GM12878 (cell line): ENCODE results near the gene CRYZL1. TPM values are rescaled to one million over a fixed set of nuclear protein-coding genes. Genes with fewer than 3 reads are reported as not detected.

ENCODE experiments used
- ATAC-seq: fragments of 200-7000 bp; cut with Tn5 transposase; 3 replicates; pipeline ENCODE4 v1.9.1; 2020; ENCODE audit warnings: mild to moderate bottlenecking, moderate library complexity
- BruUV-seq: library from RNA; stranded (reverse); fragments of 400-500 nt; replicated peaks from 2 replicates; lab custom pipeline; 2021; lab: Mats Ljungman, UMichigan
- CTCF ChIA-PET: fragments of 300-600 bp; sonication (Branson Sonifier 250); formaldehyde crosslinking; extraction: SDS; loops from one replicate; lab custom pipeline; 2021; ENCODE audit warnings: inconsistent platforms; lab: Yijun Ruan, JAX
- POLR2A ChIA-PET: fragments of 350-600 bp; formaldehyde crosslinking; extraction: SDS; loops from one replicate; lab custom pipeline; 2021; ENCODE audit warnings: inconsistent platforms; lab: Charles Lee
- RAD21 ChIA-PET: fragments of 300-600 bp; sonication (Branson Sonifier 250); formaldehyde crosslinking; loops from one replicate; lab custom pipeline; 2023; ENCODE audit warnings: antibody characterized with exemption; ENCODE audit not compliant: unreplicated experiment; lab: Charles Lee
- SMC1A ChIA-PET: fragments of 300-600 bp; sonication (Branson Sonifier 250); formaldehyde crosslinking; loops from one replicate; lab custom pipeline; 2023; ENCODE audit not compliant: unreplicated experiment, uncharacterized antibody; lab: Charles Lee
- DNase-seq: peaks from one replicate; pipeline ENCODE4 v3.0.0-alpha.2; 2011; ENCODE audit warnings: low read depth, low spot score
- FAIRE-seq: peaks from 3 replicates; lab custom pipeline; 2011; peaks lifted over from hg19 to GRCh38; lab: Jason Lieb, UNC
- H2AFZ ChIP-seq: 2 replicates; pipeline ENCODE4 v1.6.0; 2011; ENCODE audit warnings: low read depth, low read length, control low read depth; ENCODE audit not compliant: control insufficient read depth
- H3K27ac ChIP-seq: 2 replicates; pipeline ENCODE4 v1.5.1; 2011; ENCODE audit warnings: control low read depth; ENCODE audit not compliant: control insufficient read depth, insufficient read depth
- H3K27me3 ChIP-seq, 2 experiments: replicated peaks in 1 of 2; 2 replicates each; pipeline versions ENCODE4 v1.6.0 to v1.6.1; 2011; ENCODE audit warnings: low read length in 1 of 2; ENCODE audit not compliant: control insufficient read depth in 2 of 2, insufficient read depth in 2 of 2
- H3K36me3 ChIP-seq, 2 experiments: 2 replicates each; pipeline ENCODE4 v1.5.1; 2011; ENCODE audit warnings: low read length in 1 of 2; ENCODE audit not compliant: control insufficient read depth in 2 of 2, insufficient read depth in 2 of 2
- H3K4me1 ChIP-seq: 2 replicates; pipeline ENCODE4 v1.6.1; 2011; ENCODE audit warnings: mild to moderate bottlenecking, low read length, moderate library complexity, mixed read lengths; ENCODE audit not compliant: control insufficient read depth, insufficient read depth
- H3K4me2 ChIP-seq: 2 replicates; pipeline ENCODE4 v1.6.0; 2011; ENCODE audit warnings: control low read depth; ENCODE audit not compliant: control insufficient read depth, insufficient read depth
- H3K4me3 ChIP-seq: fragments of 200-600 bp; sonication (generic); 2 replicates; pipeline ENCODE4 v1.5.1; 2016
- H3K79me2 ChIP-seq: 2 replicates; pipeline ENCODE4 v1.6.0; 2011; ENCODE audit warnings: low read length; ENCODE audit not compliant: control insufficient read depth, insufficient read depth
- H3K9ac ChIP-seq: 2 replicates; pipeline ENCODE4 v1.8.0; 2011; ENCODE audit warnings: low read length, control low read depth, mixed read lengths; ENCODE audit not compliant: control insufficient read depth, insufficient read depth
- H3K9me3 ChIP-seq: replicated peaks from 3 replicates; pipeline ENCODE4 v1.5.1; 2011; ENCODE audit warnings: mild to moderate bottlenecking, low read length; ENCODE audit not compliant: control insufficient read depth, insufficient read depth
- H4K20me1 ChIP-seq: 2 replicates; pipeline ENCODE4 v1.6.0; 2011; ENCODE audit not compliant: control insufficient read depth, insufficient read depth
- BMI1 ChIP-seq: fragments of 450-650 bp; IDR thresholded peaks from 2 replicates; pipeline ENCODE4 v1.6.1; 2016; ENCODE audit warnings: mild to moderate bottlenecking, moderate library complexity, borderline replicate concordance
- CREB1 ChIP-seq: IDR thresholded peaks from 2 replicates; pipeline ENCODE4 v1.6.1; 2012; ENCODE audit warnings: low read depth, mild to moderate bottlenecking, inconsistent platforms
- EGR1 ChIP-seq, 2 experiments: IDR thresholded peaks; 1 replicate in 1 of 2; 2 replicates in 1 of 2; pipeline ENCODE4 v1.6.1; 2011 to 2012; ENCODE audit warnings: low read depth in 2 of 2, low read length in 2 of 2, borderline replicate concordance in 1 of 2, mild to moderate bottlenecking in 1 of 2, moderate library complexity in 1 of 2
- EZH2 ChIP-seq: IDR thresholded peaks from 2 replicates; pipeline ENCODE4 v1.6.1; 2012; ENCODE audit warnings: low read depth, mild to moderate bottlenecking, control low read depth, inconsistent platforms, low read length, borderline replicate concordance; ENCODE audit not compliant: control insufficient read depth
- MEF2A ChIP-seq: IDR thresholded peaks from 2 replicates; pipeline ENCODE4 v1.6.1; 2011; ENCODE audit warnings: low read depth, mild to moderate bottlenecking, low read length, moderate library complexity; ENCODE audit not compliant: insufficient read depth
- MTA3 ChIP-seq: IDR thresholded peaks from 2 replicates; pipeline ENCODE4 v1.6.1; 2012; ENCODE audit warnings: low read length, inconsistent platforms, borderline replicate concordance
- NRF1 ChIP-seq: conservative IDR thresholded peaks from 2 replicates; pipeline ENCODE4 v1.6.1; 2011; ENCODE audit warnings: mild to moderate bottlenecking, low read depth, low read length, improper control_type of control experiment
- PAX8 ChIP-seq: fragments of 450-650 bp; IDR thresholded peaks from 2 replicates; pipeline ENCODE4 v1.6.1; 2017; ENCODE audit warnings: mild to moderate bottlenecking, moderate library complexity
- PRDM15 ChIP-seq: fragments of 450-650 bp; formaldehyde crosslinking; IDR thresholded peaks from 2 replicates; pipeline ENCODE4 v1.4.0; 2020; ENCODE audit warnings: mild to moderate bottlenecking, moderate library complexity
- ZBTB4 ChIP-seq: fragments of 450-650 bp; formaldehyde crosslinking; IDR thresholded peaks from 2 replicates; pipeline ENCODE4 v1.4.0; 2022; ENCODE audit warnings: mild to moderate bottlenecking, moderate library complexity
- WGBS: methylation state at CpG from one replicate; pipeline ENCODE4 v1.1.6; 2016; ENCODE audit warnings: low lambda C conversion rate; ENCODE audit not compliant: insufficient replicate concordance, insufficient coverage; ENCODE audit errors: missing lambda C conversion rate; 5-methylcytosine and 5-hydroxymethylcytosine counted together
- in situ Hi-C: fragments of 300-500 bp; cut with MboI; formaldehyde crosslinking; loops from 9 replicates; pipeline ENCODE4 v1.14.3; 2018; ENCODE audit warnings: mixed read lengths
- intact Hi-C: fragments of 100-400 bp; cut with micrococcal nuclease; formaldehyde crosslinking; loops from one replicate; pipeline ENCODE4 v1.14.2; 2022; ENCODE audit not compliant: unreplicated experiment
- polyA plus RNA-seq, 11 experiments: library from polyadenylated mRNA; depleted of rRNA in 4 of 11; unstranded in 6 of 11; stranded (reverse) in 5 of 11; fragments of >200 nt; fragmentation: Nextera tagmentation in 4 of 11; fragmentation: Illumina TruSeq in 1 of 11; extraction: Ambion mirVana in 4 of 11; extraction: Trizol in 1 of 11; gene quantifications; 1 replicate in 1 of 11; 2 replicates in 10 of 11; pipeline versions ENCODE4 v1.2.1 to v1.2.3, GENCODE V29; 2011 to 2016; ENCODE audit warnings: inconsistent platforms in 2 of 11, missing spikeins in 2 of 11, low read depth in 1 of 11
- total RNA-seq, 4 experiments: library from RNA; depleted of rRNA in 3 of 4; stranded (reverse); fragments of >200 nt in 3 of 4; fragmentation: Illumina TruSeq in 1 of 4; extraction: Trizol in 1 of 4; gene quantifications; 2 replicates each; pipeline versions ENCODE4 v1.2.1 to v1.2.3, GENCODE V29; 2013 to 2021
- TF ChIP-seq, protein P1 (sequence below): fragments of 450-650 bp; IDR thresholded peaks from 2 replicates; pipeline ENCODE4 v1.6.1; 2017; ENCODE audit warnings: mild to moderate bottlenecking, moderate library complexity

The CRYZL1 gene
- total and polyA plus RNA-seq, 10 of the 15 experiments (the other 5 are each of a cell fraction or from before 2014, with no cell fraction given): 14.3 to 72.4 (median 30.7) TPM

DNA sequence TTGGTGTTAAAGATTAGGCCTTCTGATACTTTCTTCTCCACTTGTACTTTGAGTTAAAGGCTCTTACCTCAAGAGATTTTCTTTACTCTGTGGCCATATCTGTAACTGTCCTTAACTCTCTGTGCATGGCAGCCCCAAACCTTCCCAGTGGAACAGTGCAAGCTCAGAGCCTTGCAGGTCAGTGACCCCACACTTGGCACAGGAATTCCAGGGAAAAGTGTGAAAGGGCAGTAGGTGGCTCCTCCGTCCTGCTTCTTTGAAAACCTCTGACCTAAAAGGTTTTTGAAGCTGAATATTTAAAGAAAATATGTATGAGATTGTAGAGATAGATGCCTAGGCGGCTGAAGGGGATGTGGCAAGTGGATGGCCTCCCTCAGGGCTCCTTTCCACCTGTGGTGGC, 27.1 kb upstream of the CRYZL1 start (continued):
- TF ChIP-seq, protein P1, sequence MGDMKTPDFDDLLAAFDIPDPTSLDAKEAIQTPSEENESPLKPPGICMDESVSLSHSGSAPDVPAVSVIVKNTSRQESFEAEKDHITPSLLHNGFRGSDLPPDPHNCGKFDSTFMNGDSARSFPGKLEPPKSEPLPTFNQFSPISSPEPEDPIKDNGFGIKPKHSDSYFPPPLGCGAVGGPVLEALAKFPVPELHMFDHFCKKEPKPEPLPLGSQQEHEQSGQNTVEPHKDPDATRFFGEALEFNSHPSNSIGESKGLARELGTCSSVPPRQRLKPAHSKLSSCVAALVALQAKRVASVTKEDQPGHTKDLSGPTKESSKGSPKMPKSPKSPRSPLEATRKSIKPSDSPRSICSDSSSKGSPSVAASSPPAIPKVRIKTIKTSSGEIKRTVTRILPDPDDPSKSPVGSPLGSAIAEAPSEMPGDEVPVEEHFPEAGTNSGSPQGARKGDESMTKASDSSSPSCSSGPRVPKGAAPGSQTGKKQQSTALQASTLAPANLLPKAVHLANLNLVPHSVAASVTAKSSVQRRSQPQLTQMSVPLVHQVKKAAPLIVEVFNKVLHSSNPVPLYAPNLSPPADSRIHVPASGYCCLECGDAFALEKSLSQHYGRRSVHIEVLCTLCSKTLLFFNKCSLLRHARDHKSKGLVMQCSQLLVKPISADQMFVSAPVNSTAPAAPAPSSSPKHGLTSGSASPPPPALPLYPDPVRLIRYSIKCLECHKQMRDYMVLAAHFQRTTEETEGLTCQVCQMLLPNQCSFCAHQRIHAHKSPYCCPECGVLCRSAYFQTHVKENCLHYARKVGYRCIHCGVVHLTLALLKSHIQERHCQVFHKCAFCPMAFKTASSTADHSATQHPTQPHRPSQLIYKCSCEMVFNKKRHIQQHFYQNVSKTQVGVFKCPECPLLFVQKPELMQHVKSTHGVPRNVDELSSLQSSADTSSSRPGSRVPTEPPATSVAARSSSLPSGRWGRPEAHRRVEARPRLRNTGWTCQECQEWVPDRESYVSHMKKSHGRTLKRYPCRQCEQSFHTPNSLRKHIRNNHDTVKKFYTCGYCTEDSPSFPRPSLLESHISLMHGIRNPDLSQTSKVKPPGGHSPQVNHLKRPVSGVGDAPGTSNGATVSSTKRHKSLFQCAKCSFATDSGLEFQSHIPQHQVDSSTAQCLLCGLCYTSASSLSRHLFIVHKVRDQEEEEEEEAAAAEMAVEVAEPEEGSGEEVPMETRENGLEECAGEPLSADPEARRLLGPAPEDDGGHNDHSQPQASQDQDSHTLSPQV: no peak
- TF ChIP-seq CREB1 (no peak), ZBTB4 (no peak)

- 25% methylated on average over 4 of the region's 4 CpGs for WGBS
- ATAC-seq: no peak
- H3K9ac ChIP-seq: no peak overlapping the region
- no peak for DNase-seq
- CTCF ChIA-PET: no interaction called here
- SMC1A ChIA-PET: no interaction called here
- H3K27me3 ChIP-seq: no peaks in the 10 kb centered on the region
- intact Hi-C loops: no loop called here
- no peaks in the 10 kb centered on the region for H3K79me2 ChIP-seq
- FAIRE-seq: no peak
- no peaks in the 10 kb centered on the region for H3K9me3 ChIP-seq
- POLR2A ChIA-PET: no interaction called here
- no peaks in the 10 kb centered on the region for H3K4me1 ChIP-seq
- no peaks in the 10 kb centered on the region for H3K36me3 ChIP-seq
- H3K4me2 ChIP-seq: no peak overlapping the region
- no TSS peak for BruUV-seq
- H3K4me3 ChIP-seq: no peak overlapping the region
- H3K27ac ChIP-seq: no peak overlapping the region
- no peaks in the 10 kb centered on the region for H4K20me1 ChIP-seq
- no peak overlapping the region for H2AFZ ChIP-seq
- RAD21 ChIA-PET: no interaction called here
- in situ Hi-C loops: no loop called here
- TF ChIP-seq PAX8 (no peak), MTA3 (no peak), NRF1 (no peak), EZH2 (no peak), BMI1 (no peak), MEF2A (no peak), EGR1 (IDR thresholded peaks at IDR 0.05; ENCODE audit: borderline replicate concordance in 1 of 2, low read depth in 2 of 2, low read length in 2 of 2) (no peak), PRDM15 (no peak)
These were observed 26.6 kb upstream of the CRYZL1 start for GRCh38 chr21:33668180-33668579.
